Right forelimb (tissue), 1 donor: ENCODE measurements around the gene METTL25.

ENCODE experiments used
- DNase-seq: peaks from one replicate; pipeline ENCODE4 v3.0.0-alpha.2; 2018

The METTL25 gene

DNA sequence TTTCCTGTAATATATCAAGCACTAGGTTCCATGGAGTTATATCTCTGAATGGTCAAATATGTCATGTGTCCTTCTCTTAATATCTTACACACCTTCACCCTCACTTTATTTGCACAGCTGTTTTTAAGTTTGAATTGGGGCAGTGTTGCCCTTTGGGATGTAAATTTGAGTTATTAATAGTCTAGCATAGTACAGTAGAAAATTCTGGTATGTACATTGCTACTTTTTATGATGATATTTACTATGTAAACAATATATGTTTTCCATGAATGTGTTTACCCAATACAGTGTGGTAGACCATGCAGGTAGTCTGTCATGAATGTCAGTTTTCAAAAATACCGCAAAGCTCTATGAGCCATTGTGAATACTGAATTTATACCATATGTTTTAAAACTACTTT, 50.5 kb downstream of the METTL25 start:
- DNase-seq = no peak

DNA sequence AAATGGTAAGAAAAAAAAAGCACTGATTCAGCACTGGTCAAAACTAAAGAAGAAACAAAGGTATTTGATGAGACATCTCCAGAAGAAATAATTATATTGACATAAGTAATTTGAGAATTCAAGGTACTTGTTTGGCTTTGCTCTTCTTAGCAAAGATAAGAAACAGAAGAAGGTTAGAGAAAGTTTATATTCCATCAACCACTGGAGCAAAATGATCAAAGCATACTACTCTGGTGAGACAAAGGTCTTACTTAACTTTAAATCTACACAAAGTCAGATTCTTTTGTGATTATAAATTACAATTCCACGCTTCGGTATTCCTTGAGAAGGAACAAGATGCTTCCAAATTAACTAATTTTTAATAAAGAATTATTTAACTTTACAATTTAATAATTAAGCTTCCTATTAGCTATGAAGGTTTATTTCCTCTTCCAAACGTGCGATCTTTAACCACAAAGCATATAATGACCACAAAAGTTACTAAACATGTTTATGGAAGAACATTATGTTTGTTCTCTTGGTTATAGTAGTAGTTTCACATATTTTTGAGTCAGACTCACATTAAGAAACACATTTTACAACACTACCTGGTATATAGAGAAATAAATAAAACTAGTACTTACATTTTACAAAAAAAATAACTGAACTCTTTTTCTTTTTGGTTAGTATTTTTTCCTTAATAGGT, 53.4 kb downstream of the METTL25 start:
- DNase-seq = no peak

- DNase-seq = no peak
Measured at GRCh38 chr12:82412246-82412645, 53.9 kb downstream of the METTL25 start.

DNA sequence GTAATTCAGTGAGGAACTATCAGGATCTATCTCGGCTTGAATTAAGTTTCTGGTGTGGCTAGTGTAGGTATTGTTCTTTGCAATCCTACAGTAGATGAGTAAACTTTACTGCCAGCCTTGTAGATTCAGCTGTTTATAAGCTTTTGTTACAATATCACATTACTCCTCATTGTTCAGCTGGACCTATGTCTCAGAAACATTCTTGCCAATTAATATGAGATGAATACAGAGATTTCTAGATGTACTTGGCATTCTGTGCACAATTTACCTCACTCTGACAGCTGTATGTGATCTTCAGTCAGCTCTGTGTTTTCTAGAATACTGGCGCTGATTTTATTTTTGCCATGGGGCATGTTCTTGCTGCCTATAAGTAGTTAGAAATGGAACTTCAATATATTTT, 55.7 kb downstream of the METTL25 start:
- no peak for DNase-seq

- DNase-seq = no peak
Measured at GRCh38 chr12:82414926-82415325, 56.6 kb downstream of the METTL25 start.

GRCh38 chr12:82415402-82415801, 57.1 kb downstream of the METTL25 start:
- DNase-seq = no peak

DNA sequence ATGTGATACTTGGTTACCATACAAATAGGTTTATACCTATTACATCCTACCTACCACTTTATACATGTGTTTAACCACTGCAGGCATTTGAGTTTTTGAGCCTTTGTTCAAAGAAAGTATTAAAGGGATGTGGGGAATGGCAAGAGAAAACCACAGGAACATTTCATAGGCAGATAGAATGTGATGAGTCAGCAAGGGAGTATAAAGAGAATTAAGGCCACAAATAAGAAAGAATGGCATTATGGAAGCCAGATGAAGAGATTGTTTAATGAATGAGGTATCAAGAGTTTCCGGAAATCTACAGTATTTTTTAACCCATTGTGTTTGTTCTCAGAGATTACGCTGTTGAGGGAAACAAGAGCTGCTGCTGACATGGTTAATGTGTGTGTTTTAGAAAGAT, 66.9 kb downstream of the METTL25 start:
- no peak for DNase-seq

- no peak for DNase-seq
Measured at GRCh38 chr12:82426081-82426480, 67.8 kb downstream of the METTL25 start.

DNA sequence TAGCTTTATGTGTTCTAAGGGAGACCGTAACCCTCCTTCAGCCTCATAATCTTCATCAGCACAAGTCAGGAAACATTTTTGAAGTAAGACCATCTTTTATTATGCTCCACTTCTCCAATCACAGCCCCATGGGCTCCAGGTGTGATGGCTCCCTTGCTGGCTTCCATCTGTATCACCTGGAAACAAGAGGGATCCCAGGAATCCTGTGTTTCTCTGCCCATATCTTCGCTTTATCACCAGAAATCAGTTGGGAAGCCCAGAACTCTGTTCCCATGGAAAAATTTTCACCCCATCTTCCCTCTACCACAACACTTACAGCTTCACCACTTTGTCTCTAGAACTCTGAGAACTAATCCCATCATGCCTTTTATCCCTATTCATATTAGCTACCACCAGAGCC, 68.3 kb downstream of the METTL25 start:
- no peak for DNase-seq

- DNase-seq = no peak
Measured at GRCh38 chr12:82430541-82431145, 72.3 kb downstream of the METTL25 start.

DNA sequence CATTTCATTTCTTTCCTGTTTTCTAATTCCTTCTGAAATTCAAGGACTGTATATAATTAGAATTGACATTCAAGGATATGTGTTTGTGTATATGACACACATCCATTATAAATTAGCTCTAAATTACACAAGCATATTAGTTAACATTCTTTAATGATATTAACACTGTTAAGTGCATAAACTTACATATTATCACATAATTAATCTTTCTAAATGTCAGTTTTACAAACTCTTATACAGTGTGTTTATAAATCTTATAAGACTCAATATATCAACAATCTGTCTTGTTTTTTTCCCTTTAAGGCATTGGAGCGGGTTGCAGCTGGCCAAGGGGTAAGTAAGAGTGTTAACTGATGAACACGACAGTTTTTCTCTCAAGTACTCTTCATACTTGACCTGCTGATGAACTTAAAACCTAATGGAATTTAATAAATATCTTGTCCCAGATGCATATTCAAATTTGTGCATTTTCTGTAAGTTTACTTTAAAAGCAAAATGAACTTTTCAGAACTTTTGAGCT, 76.1 kb downstream of the METTL25 start:
- DNase-seq = no peak

- DNase-seq = no peak
Measured at GRCh38 chr12:82436354-82436753, 78.0 kb downstream of the METTL25 start.

GRCh38 chr12:82437744-82438143, 79.4 kb downstream of the METTL25 start:
- no peak for DNase-seq

- DNase-seq = no peak
Measured at GRCh38 chr12:82438356-82438755, 80.0 kb downstream of the METTL25 start.

DNA sequence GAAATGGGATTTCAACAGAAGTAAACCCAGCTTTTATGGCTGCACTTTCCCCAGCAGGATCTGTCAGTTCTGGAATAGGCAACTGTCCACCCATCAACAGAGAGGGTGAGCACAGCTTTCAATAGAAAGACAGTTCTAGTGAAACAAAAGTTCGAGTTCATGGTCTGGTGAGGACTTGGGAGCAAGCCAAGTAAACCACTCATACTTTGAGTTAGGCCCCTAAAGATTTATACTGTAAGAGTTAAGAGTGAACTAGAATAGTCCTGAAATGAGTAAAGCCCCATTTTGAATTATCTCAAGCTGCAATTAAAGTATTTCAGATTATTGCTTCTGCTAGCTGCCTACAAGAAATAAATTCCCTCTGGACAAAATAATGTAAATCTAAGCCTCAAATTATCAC, 82.6 kb downstream of the METTL25 start:
- DNase-seq = no peak

DNA sequence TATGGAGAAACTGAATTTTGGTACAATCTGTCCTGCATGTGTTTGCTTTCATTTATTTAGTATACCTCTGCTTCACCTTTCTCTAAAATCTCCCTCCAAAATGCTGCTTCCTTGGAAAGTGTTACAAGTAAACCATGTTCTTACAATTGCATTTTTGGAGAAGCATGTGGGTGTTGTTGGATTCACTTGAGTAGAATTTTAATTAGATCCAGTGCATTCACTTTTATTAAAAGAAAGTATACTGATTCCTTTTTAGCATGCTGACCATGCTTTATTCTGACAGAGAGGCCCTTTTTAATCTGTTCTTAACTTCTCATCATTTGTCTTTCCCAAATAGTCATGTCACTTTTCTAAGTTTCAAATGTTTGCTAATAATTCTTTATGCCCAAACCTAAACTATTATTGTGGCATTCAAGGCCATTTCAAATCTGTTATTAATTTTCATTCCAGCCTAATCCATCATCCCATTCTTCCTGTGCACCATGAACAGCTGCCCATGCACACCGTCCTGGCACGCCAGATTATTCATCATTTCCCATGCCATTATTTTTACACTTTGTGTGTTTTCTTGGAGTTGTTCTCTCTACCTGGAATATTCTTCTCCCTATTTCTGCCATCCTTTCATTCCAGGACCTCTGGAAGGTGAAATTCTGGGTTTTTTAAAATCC, 90.7 kb downstream of the METTL25 start:
- DNase-seq = no peak

DNA sequence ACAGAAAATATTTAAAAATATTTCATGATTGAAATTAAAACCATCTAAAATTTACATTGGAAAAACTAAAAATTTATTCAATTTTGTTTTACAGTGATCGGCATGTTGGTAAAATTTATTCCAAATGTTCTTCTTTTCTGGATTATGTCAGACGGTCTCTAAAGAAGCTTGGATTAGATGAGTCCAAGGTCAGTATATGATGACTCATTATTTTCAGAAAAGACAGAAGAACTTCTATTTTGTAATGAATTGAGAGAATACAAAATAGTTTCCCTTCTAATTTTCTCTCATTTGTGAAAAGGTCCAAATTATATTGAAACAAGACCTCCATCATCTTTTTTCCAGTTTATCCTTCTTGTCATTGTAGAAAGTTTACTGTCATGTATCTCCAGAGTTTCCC, 98.3 kb downstream of the METTL25 start:
- DNase-seq = no peak

- DNase-seq = no peak
Measured at GRCh38 chr12:82458101-82458500, 99.8 kb downstream of the METTL25 start.

DNA sequence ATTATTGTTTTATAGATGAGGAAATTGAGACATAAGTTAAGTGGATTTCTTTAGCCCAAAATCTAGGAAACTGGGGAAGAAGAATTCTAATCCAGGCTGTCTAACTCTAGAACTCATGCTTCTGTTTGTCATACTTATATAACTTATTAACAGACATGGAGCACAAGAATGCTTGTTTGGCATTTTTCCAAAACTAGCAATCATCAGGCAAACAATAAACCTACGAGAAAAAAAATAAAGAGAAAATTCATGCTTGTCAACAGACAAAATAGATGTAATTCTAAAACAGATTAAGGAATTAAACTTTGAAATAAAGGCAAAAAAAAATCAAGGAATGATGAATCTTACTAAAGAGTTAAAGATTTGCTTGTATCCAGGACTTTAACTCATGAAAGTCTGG, 103.1 kb downstream of the METTL25 start:
- DNase-seq = no peak

DNA sequence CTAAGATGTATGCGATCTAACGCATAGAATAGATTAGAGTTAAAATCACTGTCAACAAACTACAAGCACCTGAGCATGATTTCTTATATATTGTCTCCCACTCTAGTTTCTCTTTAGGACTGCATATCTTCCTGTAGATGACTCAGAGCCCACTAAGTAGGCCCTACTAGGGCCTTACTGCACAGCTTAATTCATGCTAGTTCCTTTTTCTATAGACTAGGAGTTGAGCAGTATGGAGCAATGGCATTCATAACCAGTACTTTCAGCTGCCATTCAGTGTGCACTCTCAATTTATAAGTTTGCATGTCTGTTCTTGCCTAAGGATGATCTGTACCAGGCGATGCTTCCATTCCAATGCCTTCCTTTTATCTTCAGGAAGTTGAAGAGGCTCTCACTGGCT, 103.5 kb downstream of the METTL25 start:
- no peak for DNase-seq

DNA sequence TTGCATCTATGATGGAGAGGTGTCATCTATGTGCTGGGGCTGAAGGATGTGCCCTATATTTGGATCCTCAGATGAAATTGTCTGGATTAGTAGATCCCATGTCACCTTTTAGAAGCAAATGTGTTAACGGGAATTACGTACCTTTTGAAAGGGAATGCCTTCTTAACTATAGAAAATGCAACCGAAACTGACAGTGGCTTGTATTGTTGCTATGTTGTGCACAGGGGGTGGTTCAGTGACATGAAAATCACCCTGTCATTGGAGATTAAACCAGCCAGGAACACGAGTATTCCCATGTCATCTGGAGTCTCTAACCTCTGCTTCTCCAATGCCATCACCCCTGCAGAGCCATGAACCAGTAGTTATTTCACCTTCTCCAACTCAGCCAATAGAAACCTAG, 110.2 kb downstream of the METTL25 start:
- no peak for DNase-seq

DNA sequence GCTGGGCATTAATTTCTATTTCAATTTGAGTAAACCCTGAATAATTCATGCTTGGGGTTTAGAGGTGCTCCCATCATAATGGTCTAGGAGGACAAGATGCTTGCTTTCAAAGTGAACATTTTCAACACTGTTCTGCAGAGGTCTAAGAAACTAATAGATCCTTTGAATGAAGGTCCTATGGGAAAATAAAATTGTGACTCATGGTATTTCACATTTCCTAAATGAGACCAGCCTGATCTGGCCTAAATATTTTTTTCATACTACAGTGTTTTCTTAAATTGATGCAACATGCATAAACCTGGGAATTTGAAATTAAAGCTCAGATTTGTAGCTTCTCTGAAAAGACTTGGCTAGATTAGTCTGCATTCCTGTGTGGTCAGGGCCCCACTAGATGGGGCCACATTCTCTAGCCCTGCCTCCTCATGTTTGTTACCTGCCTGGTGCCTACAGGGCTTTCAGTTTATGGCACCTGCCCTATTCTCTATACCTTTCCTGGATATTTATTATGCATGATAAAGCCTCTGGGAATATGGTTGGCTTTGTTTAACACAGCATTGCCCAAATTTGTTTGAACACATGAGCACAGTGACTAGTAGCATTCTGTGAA, 112.7 kb downstream of the METTL25 start:
- DNase-seq = no peak

- DNase-seq = no peak
Measured at GRCh38 chr12:82473111-82473754, 114.9 kb downstream of the METTL25 start.
